ELR (cell line): ENCODE measurements around the gene PRH1.

Source experiments
- DNase-seq: peaks from one replicate; pipeline ENCODE4 v3.0.0-alpha.2; 2015; ENCODE audit warnings: low read depth

Gene PRH1

GRCh38 chr12:10884086-10884725 lies at the start of gene PRH1:
Gene PRH1 (minus strand): TSS chr12:10884255. CDS start chr12:10884217, 38 bp downstream.
- DNase-seq, result no peak

GRCh38 chr12:10928746-10929286 lies 44.8 kb upstream of the PRH1 start, which contains the start of gene PRH2:
Gene PRH2 (plus strand): TSS chr12:10929236. CDS start chr12:10929274, 38 bp downstream.
- no peak for DNase-seq

- DNase-seq, result no peak
Observed at GRCh38 chr12:10926269-10926668, 42.2 kb upstream of the PRH1 start.

GRCh38 chr12:10919809-10920208 lies 35.8 kb upstream of the PRH1 start:
- DNase-seq, result no peak

- no peak for DNase-seq
Observed at GRCh38 chr12:10910380-10910779, 26.3 kb upstream of the PRH1 start.

GRCh38 chr12:10909462-10909861 lies 25.4 kb upstream of the PRH1 start, which contains the start of gene TAS2R13:
Gene TAS2R13 (minus strand): TSS chr12:10909562. CDS start chr12:10909298, 264 bp downstream.
- DNase-seq, result no peak

GRCh38 chr12:10904686-10905085 lies 20.6 kb upstream of the PRH1 start:
- no peak for DNase-seq

- peak; percentile 15 for DNase-seq
Observed at GRCh38 chr12:10901427-10901826, 17.4 kb upstream of the PRH1 start.

- no peak for DNase-seq
Observed at GRCh38 chr12:10900972-10901371, 16.9 kb upstream of the PRH1 start.

- DNase-seq, result no peak
Observed at GRCh38 chr12:10900530-10900929, 16.5 kb upstream of the PRH1 start.

- no peak for DNase-seq
Observed at GRCh38 chr12:10896854-10897253, 12.8 kb upstream of the PRH1 start.

GRCh38 chr12:10891937-10892336 lies 7.9 kb upstream of the PRH1 start:
- no peak for DNase-seq

- DNase-seq, result no peak
Observed at GRCh38 chr12:10889226-10889625, 5.2 kb upstream of the PRH1 start.

- DNase-seq, result no peak
Observed at GRCh38 chr12:10873378-10873777, 10.7 kb downstream of the PRH1 start.

GRCh38 chr12:10867381-10867780 lies 16.7 kb downstream of the PRH1 start:
- DNase-seq, result no peak

- DNase-seq, result no peak
Observed at GRCh38 chr12:10863512-10864218, 20.4 kb downstream of the PRH1 start.

- DNase-seq, result peak; percentile 20
Observed at GRCh38 chr12:10861366-10861765, 22.7 kb downstream of the PRH1 start.

GRCh38 chr12:10855807-10856206 lies 28.2 kb downstream of the PRH1 start:
- DNase-seq, result no peak

GRCh38 chr12:10853776-10854175 lies 30.3 kb downstream of the PRH1 start:
- no peak for DNase-seq

- no peak for DNase-seq
Observed at GRCh38 chr12:10851243-10851858, 32.7 kb downstream of the PRH1 start.

- no peak for DNase-seq
Observed at GRCh38 chr12:10849425-10849878, 34.6 kb downstream of the PRH1 start, which contains the start of gene PRR4. Gene PRR4 (minus strand): TSS chr12:10849475. CDS start chr12:10849437, 38 bp downstream.

- no peak for DNase-seq
Observed at GRCh38 chr12:10847744-10848143, 36.3 kb downstream of the PRH1 start.

GRCh38 chr12:10842862-10843261 lies 41.2 kb downstream of the PRH1 start:
- no peak for DNase-seq
